A549 (cell line): Measurements from ENCODE around the gene ATP6V1A.

Source experiments
- CBX8 ChIP-seq: fragments of 200-600 bp; sonication (generic); IDR thresholded peaks from 2 replicates; pipeline ENCODE4 v1.6.1; 2016
- CTCF ChIP-seq: fragments of >200 bp; sonication (Bioruptor Twin); formaldehyde crosslinking; IDR thresholded peaks from 3 replicates; pipeline ENCODE4 v1.5.1; 2016
- EP300 ChIP-seq, 2 experiments: fragments of >200 bp; sonication (Bioruptor Twin); formaldehyde crosslinking; IDR thresholded peaks; 2 replicates in 1 of 2; 3 replicates in 1 of 2; pipeline ENCODE4 v1.6.1; 2016 to 2017
- HEYL ChIP-seq: fragments of 250-450 bp; sonication (Bioruptor Pico); IDR thresholded peaks from 2 replicates; pipeline ENCODE4 v1.8.0; 2021; ENCODE audit warnings: mild to moderate bottlenecking, moderate library complexity
- NFE2L2 ChIP-seq: fragments of 150-350 bp; conservative IDR thresholded peaks from 2 replicates; pipeline ENCODE4 v1.6.1; 2014; ENCODE audit warnings: low read length
- RAD21 ChIP-seq, 2 experiments: fragments of >200 bp in 1 of 2; sonication (Bioruptor Twin) in 1 of 2; formaldehyde crosslinking in 1 of 2; IDR thresholded peaks in 1 of 2; conservative IDR thresholded peaks in 1 of 2; 2 replicates in 1 of 2; 3 replicates in 1 of 2; pipeline ENCODE4 v1.6.1; 2012 to 2018; ENCODE audit warnings: inconsistent platforms in 1 of 2
- REST ChIP-seq: fragments of 200-600 bp; sonication (generic); IDR thresholded peaks from 2 replicates; pipeline ENCODE4 v1.6.1; 2016; ENCODE audit warnings: antibody characterized with exemption, mild to moderate bottlenecking, moderate library complexity
- RFX5 ChIP-seq: fragments of 450-650 bp; IDR thresholded peaks from 2 replicates; pipeline ENCODE4 v1.7.1; 2014; ENCODE audit warnings: antibody characterized with exemption, mild to moderate bottlenecking, moderate library complexity

GRCh38 chr3:113741620-113742019 is 5.2 kb upstream of the ATP6V1A start:
- TF ChIP-seq CTCF (no peak), CBX8 (no peak), RFX5 (no peak), EP300 (IDR thresholded peaks at IDR 0.05) (no peak), NFE2L2 (no peak), REST (no peak), HEYL (CRISPR knock-in tag) (no peak), RAD21 (conservative IDR thresholded peaks at IDR 0.05 in 1 of 2, IDR thresholded peaks at IDR 0.05 in 1 of 2) (no peak)
